LNCaP clone FGC (cell line): Measurements from ENCODE around the gene SBF1.

ENCODE experiments used
- DNase-seq: peaks from one replicate; pipeline ENCODE4 v3.0.0-alpha.2; 2011; ENCODE audit warnings: low read depth
- H3K4me3 ChIP-seq: 2 replicates; pipeline ENCODE4 v1.5.1; 2011; ENCODE audit warnings: mild to moderate bottlenecking, low read depth, low read length, control low read depth
- TF ChIP-seq, protein P1 (sequence below): IDR thresholded peaks from 2 replicates; pipeline ENCODE4 v1.5.1; 2012; ENCODE audit warnings: mild to moderate bottlenecking; ENCODE audit not compliant: control insufficient read depth, insufficient read depth; ENCODE audit errors: extremely low read depth

Gene SBF1

DNA sequence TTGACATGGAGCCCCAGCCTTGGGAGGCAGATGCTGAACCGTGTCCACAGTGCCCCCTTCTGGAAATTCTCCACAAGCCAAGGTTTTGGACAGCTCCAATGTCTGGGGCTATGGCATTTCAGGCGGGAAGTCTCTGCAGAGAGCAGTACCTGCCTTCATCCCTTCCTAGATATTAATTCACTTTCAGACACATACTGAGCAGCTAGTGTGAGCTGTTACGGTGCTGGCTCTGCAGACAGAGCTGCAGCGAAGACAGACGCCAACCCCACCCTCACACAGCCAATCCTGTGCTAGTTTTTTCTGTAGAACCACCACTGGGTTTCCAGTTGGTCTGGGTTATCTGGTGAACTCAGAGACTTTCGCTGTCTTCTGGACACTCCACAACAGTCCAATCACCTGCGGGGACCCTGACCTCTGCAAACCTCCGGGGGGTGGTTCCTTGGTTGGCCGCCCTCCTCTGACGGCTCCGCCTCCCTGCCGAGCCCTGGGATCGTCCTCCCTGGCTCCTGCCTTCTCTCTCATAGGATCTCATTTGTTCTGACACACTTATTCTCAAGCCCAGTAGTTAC, 23.6 kb upstream of the SBF1 start:
- DNase-seq: no peak
- H3K4me3 ChIP-seq: no peak overlapping the region
- TF ChIP-seq, protein P1, sequence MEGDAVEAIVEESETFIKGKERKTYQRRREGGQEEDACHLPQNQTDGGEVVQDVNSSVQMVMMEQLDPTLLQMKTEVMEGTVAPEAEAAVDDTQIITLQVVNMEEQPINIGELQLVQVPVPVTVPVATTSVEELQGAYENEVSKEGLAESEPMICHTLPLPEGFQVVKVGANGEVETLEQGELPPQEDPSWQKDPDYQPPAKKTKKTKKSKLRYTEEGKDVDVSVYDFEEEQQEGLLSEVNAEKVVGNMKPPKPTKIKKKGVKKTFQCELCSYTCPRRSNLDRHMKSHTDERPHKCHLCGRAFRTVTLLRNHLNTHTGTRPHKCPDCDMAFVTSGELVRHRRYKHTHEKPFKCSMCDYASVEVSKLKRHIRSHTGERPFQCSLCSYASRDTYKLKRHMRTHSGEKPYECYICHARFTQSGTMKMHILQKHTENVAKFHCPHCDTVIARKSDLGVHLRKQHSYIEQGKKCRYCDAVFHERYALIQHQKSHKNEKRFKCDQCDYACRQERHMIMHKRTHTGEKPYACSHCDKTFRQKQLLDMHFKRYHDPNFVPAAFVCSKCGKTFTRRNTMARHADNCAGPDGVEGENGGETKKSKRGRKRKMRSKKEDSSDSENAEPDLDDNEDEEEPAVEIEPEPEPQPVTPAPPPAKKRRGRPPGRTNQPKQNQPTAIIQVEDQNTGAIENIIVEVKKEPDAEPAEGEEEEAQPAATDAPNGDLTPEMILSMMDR: peak; percentile 59

GRCh38 chr22:50497093-50497492, 22.3 kb upstream of the SBF1 start:
- no peak overlapping the region for H3K4me3 ChIP-seq
- TF ChIP-seq, protein P1: no peak
- DNase-seq: no peak

DNA sequence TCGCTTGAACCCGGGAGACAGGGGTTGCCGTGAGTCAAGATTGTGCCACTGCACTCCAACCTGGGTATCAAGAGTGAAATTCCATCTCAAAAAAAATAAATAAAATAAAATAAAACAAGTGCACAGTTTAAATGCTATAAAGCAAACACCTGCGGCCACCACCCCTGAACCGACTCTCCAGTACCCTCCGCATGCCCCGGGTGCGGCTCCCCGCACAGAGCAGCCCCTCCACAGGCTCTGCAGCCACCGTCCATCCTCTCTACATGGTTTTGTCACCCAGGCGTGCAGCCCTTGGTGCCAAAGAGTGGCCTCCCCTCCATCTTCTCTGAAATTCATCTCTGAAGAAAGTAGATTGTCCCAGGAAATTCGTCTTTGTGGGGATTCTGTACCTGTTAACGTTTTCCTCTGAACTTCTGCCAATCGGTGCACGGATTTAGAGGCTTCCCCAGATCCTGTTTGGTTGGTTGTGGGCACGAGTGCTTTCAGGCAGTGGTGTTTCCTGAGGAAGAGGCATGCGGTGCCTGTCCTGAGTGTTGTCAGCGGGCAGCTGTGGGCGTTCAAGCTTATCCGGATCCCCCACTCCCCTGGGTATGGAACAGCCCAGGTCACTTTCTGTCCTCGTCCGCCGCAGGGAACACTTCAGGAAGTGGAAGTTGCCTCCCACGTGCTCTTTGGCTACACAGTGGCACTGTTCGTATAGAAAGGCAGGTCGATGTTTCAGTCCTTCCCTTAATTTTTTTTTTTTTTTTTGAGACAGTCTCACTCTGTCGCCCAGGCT, 15.9 kb upstream of the SBF1 start:
- no peak overlapping the region for H3K4me3 ChIP-seq
- no peak for DNase-seq
- TF ChIP-seq, protein P1: no peak

DNA sequence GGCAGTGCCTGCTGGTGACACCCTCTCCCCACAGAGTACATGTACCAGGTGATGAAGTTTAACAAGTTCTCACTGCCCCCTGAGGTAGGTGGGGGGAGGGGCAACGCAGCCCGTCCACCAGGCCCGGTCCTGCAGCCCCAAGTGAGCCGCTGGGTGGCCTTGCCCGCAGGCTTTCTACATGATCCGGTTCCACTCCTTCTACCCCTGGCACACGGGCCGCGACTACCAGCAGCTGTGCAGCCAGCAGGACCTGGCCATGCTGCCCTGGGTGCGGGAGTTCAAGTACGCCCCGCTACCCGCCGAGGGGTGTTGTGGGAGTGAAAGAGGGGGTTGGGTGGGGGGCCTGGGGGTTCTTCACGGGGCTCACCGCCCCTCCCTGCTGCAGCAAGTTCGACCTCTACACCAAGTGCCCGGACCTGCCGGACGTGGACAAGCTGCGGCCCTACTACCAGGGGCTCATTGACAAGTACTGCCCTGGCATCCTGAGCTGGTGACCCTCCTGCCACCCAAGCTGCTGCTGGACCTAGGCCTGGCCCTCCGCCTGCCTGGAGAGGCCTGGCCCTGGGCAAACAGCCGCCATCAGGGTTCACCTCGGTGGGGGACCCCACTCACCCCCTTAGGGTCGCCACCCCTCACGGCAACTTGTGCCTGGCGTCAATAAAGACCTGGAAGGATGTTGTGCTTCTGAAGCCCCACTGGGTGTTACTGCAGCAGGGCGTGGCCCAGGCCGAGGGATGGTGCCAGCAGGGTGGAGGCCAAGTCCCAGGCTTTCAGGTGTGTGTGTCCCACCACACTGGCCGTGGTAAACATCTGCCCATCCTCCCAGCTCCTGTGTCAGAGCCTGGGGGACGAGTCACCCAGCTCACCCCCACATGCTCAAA, 14.8 kb upstream of the SBF1 start:
- TF ChIP-seq, protein P1: no peak
- H3K4me3 ChIP-seq: no peak overlapping the region

DNA sequence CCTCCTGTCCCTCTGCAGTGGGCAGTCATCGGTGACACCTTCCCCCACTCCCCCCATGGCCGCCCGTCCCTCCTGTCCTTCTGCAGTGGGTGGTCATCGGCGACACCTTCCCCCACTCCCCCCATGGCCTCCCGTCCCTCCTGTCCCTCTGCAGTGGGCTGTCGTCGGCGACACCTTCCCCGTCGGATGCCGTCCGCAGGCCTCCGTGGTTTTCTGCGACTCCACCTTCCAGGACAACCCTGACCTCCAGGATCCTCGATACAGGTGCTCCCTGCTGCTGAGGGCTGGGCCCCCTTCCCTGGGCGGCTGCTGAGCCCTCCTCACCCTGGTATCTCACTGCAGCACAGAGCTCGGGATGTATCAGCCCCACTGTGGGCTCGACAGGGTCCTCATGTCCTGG, 14.1 kb upstream of the SBF1 start:
- no peak overlapping the region for H3K4me3 ChIP-seq
- DNase-seq: no peak
- TF ChIP-seq, protein P1: no peak

More for the DNA sequence above, 14.8 kb upstream of the SBF1 start:
- no peak for DNase-seq

GRCh38 chr22:50488006-50488677, 13.3 kb upstream of the SBF1 start:
- no peak overlapping the region for H3K4me3 ChIP-seq

More at GRCh38 chr22:50488006-50488677, 13.3 kb upstream of the SBF1 start:
- no peak for DNase-seq
- TF ChIP-seq, protein P1: no peak
